Measurements from ENCODE around the gene TSKS.
"Not testable (repeated sequence)": the region's sequence is repeated elsewhere in the genome, so short reads cannot be mapped to it uniquely, and the experiment has no call there.

Gene TSKS

GRCh38 chr19:49766007-49766929, 3.2 kb upstream of the TSKS start:
- DNase-seq: peak; percentile 100

GRCh38 chr19:49764341-49764740, 1.2 kb upstream of the TSKS start:
- DNase-seq: no peak

DNA sequence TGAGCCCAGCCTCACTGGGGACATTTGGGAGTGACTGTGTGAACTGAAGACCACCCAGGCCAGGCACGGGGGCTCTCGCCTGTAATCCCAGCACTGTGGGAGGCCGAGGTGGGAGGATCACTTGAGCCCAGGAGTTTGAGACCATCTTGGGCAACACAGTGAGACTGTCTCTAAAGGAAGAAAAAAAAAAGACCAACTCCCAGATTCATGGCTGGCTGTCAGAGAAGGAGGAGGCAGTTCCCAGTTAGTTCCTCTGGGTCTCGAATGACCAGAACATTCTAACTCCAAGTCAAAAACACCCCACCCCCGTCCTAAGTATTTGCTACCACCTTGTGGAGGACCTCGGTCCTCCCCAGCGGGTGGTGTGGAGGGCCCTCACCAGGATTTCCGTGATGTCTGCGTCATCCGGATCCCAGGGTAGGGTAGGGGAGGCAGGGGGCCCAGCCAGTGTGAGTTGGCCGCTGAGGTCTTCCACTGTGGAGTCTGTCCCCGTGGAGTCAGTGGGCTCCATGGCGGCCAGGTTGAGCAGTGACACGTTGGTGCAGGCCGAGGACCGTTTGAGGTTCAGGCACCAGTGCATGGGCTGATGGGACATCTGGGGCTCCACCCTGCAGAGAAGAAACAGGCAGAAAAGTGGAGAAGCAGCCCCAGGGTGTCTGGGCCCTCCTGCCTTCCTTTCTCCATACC, 1.3 kb downstream of the TSKS start:
- DNase-seq: peak; percentile 53

- no peak for DNase-seq
Observed at GRCh38 chr19:49761249-49761624, 1.9 kb downstream of the TSKS start.

GRCh38 chr19:49758292-49758691, 4.8 kb downstream of the TSKS start:
- DNase-seq: peak; percentile 90

GRCh38 chr19:49755956-49756355, 7.2 kb downstream of the TSKS start:
- DNase-seq: no peak

- DNase-seq: no peak
Observed at GRCh38 chr19:49752701-49753100, 10.4 kb downstream of the TSKS start.

DNA sequence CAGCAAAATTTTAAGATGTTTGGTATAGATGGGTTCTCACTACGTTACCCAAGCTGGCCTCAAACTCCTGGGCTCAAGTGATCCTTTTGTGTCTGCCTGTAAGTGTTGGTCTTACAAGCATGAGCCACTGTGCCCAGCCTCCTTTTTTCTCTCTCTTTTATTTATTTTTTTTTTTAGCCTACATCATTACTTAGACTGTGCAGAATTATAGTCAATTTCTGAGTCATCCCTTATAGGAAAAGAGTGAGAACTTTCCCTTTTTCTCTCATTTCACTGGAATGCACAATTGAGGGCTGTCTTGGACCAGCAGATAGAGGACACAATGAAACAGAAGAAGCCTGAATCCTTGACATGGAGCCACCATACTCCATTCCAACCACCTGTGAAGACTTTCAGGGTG, 13.3 kb downstream of the TSKS start:
- DNase-seq: peak; percentile 71

- peak; percentile 38 for DNase-seq
Observed at GRCh38 chr19:49749055-49749716, 13.9 kb downstream of the TSKS start.

- DNase-seq: peak; percentile 57
Observed at GRCh38 chr19:49746206-49746958, 16.7 kb downstream of the TSKS start.

GRCh38 chr19:49744946-49745381, 18.1 kb downstream of the TSKS start:
- DNase-seq: no peak

GRCh38 chr19:49741210-49741844, 21.8 kb downstream of the TSKS start:
- no peak for DNase-seq

DNA sequence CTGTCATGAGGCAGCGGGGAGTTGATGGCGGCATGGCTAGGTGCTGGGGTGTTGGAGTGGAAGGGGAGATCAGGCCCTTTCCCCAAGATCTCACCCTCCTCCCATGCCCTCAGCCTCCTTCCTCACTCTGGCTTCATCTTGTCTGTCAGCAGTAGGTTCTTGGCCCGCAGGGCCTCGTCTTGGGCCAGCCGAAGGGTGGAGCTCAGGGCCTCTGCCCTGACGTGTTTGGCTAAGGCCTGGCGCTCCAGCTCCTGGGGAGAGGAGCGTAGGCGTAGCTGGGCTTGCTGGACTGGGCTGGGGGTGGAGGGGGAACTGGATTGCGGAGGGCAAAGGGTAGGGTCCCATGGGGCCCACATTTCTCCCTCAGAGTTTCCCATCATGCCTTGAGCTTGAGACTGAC, 23.2 kb downstream of the TSKS start:
- DNase-seq: no peak

DNA sequence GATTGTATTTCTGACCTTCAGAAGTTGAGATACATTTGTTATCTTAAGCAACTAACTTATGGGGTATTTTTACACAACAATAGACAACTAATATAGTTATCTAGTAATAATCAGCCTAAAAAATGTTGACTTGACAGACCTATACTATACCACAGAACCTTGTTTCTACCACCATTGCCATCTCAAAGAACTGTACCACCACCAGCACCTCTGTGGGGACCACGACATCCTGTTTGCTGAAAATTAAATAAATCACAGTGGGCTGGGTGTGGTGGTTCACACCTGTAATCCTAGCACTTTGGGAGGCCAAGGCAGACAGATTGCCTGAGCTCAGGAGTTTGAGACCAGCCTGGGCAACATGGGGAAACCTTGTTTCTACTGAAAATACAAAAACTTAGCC, 24.0 kb downstream of the TSKS start:
- no peak for DNase-seq

DNA sequence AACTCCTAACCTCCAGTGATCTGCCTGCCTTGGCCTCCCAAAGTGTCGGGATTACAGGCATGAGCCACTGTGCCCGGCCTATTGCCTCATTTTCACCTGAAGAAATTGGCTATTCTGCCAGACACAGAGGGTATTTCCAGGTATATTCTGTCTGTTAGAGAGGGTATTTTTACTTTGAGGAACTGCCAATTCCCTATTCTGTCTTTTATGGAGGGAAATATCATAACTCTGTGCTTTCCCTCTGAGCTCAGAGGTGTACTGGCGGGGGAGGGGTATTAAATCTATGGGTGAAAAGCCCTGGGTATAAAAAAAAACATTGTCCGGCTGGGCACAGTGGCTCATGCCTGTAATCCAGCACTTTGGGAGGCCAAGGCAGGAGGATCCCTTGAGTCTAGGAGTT, 24.8 kb downstream of the TSKS start:
- no peak for DNase-seq

- DNase-seq: no peak
Observed at GRCh38 chr19:49730166-49730565, 32.9 kb downstream of the TSKS start.

GRCh38 chr19:49727217-49728030, 35.7 kb downstream of the TSKS start:
- no peak for DNase-seq

DNA sequence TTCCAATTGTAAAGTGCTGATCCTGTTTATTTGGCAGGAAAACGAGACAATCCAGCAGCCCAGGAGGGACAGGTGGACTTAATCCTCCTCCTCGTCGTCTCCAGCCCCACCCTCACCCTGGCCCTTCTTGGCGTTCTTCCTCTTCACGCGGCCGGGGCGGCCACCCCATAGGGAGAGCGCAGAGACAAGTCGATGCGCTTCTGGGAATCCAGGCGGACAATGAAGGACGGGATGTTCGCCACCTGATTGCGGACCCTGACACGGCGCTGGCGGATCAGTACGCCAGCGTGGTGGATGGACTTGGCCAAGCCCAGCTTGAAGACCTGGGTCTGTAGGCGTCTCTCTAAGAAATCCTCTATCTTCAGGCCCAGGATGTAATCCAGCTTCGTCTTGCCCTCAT, 43.7 kb downstream of the TSKS start:
- DNase-seq: not testable (repeated sequence)

DNA sequence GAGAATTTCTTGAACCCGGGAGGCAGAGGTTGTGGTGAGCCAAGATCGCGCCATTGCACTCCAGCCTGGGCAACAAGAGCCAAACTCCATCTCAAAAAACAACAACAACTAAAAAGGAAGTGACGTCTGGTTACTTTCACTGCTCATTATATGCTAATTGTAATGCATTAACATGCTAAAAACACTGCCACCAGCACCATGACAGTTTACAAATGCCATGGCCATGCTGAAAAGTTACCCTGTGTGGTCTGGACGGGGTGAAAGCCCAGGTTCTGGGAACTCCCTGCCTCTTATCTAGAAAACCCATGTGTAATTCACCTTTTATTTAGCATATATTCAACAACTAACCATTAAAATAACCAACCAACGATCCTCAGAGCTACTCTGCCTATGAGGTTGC, 44.1 kb downstream of the TSKS start:
- no peak for DNase-seq

DNA sequence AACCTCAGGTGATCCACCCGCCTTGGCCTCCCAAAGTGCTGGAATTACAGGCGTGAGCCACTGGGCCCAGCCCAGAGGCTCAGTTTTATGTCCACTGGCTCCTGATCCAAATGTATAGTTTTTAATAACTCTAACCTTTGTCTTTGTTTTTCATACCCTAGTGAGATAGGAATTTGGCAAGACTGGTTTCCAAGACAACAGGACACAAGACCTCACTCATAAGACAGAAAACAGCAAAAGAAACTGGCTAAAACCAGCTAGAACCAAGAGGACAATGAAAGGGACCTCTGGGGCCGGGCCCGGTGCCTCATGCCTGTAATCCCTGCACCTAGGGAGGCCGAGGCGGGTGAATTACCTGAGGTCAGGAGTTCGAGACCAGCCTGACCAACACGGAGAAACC, 44.6 kb downstream of the TSKS start:
- peak; percentile 60 for DNase-seq

DNA sequence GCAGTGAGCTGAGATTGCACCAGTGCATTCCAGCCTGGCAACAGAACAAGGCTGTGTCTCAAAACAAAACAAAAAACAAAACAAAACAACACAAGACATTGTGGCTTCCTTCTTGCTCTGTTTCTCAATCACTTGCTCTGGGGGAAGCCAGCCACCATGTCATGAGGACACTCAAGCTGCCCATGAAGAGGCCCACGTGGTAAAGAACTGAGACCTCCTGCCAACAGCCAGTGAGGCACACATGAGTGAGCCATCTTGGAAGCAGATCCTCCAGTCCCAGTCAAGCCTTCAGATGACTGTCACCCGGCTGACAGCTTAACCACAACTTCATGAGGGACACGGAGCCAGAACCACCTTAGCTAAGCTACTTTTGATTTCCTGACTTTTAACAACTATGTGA, 47.0 kb downstream of the TSKS start:
- no peak for DNase-seq

Data from fibroblast of skin of scalp (primary cell).